Fibroblast of skin of left quadriceps (primary cell): ENCODE measurements around the gene CCDC106.

Source experiments
- DNase-seq, 2 experiments: peaks; one replicate each; pipeline ENCODE4 v3.0.0-alpha.2; 2013; ENCODE audit warnings: low read depth in 2 of 2

The CCDC106 gene

DNA sequence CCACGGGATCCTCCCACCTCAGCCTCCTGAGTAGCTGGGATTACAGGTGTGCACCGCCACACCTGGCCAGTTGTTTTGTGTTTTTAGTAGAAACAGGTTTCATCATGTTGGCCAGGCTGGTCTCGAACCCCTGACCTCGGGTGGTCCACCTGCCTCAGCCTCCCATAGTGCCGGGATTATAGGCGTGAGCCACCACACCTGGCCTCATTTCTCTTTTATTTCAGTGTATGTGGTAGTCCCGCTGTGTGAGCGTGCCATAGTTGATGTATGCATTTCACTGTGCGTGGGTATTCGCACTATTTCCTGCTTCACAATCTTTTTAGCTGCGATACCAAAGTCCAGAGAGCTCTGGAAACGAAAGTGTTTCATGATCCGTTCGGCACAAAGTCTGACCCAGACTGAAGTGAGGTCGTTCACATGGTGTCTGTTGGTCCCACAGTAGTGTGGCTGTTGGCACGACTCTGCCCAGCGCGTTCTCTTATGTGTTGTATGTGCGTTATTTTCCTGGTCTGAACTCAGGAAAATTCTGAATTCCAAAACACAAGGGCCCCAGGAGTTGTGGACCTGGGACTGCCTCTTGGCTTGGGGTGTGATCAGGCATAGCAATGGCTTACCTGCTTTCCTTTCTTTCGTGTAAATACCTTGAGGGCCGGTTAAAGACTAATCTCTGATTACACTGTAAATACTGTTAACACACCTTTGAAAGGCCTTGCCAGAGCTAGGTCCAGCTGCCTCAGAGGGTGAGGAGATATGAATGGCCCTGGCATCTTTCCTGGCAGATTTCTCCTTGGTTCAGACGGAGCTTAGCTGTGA is 35.6 kb downstream of the CCDC106 start:
- DNase-seq, result no peak

DNA sequence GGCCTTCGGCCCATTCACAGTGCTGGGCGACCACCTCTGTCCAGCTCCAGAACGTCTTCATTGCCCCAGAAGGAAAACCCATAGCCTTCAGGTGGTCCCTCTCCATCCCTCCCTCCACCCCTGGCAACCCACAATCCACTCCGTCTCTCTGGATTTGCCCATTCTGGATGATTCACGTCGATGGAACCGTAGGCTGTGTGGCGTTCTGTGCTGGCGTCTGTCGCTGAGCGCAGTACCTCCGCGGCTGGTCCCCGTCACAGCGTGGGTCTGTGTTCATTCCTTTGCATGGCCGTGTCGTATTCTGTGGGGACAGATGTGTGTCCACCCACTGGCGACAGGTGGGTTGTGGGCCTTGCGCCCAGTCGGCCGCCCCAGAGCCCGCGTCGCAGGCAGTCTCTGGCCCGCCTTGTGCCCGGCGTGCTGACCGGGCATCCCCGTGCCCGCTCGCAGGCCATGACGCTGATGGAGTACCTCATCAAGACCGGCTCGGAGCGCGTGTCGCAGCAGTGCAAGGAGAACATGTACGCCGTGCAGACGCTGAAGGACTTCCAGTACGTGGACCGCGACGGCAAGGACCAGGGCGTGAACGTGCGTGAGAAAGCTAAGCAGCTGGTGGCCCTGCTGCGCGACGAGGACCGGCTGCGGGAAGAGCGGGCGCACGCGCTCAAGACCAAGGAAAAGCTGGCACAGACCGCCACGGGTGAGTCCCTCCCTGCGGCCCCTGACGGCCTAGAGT is 37.1 kb downstream of the CCDC106 start:
- no peak for DNase-seq

DNA sequence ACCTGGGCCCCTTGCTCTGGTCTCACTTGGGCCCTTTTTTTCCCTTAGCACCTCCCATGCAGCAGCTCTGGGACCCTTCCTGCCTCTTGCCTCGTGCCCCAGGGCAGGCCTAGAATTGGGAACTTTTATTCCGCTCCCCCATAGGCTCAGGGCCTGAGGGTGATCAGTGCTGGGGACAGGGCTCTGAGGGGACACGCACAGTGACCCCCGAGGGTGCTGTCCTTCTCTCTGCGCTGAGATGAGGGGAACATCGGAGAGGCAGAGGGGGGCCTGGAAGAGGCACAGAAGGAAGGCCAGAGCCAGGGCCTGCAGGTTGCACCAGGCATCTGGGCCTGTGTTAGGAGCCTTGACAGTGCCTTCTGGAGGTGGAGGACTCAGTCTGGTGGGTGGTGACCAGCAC is 37.8 kb downstream of the CCDC106 start:
- DNase-seq, result no peak

DNA sequence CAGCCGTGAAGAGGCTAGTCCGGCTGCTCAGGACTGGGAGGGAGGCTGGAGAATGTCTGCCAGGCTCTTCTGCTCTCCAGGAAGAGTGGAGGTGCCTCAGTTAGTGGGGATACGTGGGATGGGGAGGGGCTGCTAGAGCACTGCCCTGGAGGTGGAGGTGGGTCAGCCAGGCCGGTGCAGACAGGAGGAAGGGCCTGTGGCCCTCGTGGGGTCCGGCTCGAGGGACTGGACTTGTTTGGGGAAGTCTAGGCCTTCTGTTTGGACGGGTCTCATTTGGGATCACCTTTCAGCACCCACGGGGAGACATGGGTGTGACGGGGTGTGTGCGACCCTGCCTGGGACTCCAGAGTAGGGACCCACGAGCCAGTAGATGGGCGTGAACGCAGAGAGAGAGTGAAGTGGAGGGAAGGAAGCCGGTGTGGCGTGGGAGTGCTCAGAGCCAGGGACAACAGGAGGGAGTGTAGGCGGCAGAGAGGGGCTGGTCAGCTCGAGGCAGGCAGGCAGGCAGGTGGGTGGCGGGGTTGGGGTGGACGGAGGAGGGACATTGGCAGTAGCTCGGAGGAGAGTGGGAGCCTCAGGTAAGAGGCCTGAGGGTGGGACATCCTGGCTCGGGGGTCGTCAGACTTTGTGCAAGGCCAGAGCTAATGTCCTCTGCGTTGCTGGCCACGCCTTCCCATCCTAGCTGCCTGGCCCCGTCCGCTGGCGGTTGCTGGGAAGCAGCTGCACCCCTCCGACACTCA is 38.5 kb downstream of the CCDC106 start:
- no peak for DNase-seq

DNA sequence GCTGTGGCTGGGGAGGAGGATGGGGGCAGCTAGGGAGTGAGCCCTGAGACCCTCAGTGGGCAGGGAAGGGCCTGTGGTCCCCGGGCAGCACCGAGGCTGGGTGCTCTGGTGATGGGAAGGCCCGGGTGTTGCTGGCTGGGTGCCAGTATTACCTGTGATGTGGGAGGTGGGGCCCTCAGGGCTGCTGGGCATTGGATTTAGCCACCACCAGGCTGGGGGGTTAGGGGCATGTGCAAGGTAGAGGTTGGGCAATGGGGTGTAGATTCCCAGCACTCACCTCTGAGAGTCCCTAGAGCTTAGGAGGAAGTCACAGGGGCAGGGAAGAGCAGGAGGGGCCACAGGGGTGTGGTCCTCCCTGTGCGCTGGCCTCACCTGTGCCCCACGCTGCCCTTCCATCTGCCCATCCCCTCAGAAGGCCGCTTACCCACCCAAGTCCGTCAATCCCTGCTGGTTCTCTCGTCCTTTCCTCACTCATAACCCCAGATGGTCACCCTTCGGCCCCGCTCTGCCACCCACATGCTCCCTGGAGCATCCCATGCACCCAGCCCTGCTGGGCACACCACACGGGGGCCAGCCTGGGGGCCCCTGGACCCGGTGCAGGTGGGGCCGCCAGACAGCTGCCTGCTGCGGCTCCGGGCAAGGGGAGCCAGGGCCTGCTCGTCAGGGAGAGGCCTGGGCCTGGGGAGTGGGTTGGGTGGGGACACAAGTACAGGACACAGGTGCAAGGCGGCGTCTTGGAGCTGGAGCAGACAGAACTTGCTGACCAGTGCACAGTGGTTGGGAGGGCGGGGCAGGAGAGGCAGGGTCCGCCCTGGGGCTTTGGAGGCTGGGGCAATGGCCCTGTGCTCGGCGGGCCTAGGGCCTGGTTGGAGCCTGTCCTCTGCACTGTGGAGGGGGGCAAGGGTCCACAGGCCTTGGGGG is 39.5 kb downstream of the CCDC106 start:
- no peak for DNase-seq

DNA sequence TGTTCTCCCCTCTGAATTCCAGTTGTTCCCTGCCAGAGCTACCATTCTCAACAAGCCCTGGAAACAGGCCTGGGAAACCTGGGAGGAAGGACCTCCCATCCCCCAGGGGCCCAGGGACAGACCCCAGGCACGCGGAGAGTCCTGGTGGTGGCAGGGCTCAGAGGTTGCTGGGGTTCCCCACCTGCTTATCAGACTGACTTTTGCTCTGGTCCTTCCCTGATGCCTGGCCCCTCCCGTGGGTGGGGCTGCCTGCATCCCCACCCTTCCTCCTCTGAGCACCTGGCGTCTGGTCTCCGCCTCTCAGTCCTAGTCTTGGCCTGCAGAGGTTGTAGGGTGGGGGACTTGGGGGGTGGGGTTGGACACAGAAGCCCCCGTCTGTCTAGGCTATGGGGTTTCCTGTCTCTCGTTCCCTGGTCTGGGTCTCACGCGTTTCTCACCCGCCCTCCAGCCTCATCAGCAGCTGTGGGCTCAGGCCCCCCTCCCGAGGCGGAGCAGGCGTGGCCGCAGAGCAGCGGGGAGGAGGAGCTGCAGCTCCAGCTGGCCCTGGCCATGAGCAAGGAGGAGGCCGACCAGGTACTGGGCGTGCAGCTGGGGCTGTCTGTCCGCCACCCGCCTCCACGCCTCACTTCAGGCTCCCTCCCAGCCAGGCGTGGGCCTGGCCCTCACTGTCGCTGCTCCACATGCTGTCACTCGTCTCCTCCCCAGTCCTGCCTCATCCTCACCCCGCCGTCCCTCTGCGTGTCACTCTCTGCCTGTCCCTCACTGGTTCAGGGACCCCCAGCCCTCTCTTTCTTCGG is 40.6 kb downstream of the CCDC106 start:
- no peak for DNase-seq

DNA sequence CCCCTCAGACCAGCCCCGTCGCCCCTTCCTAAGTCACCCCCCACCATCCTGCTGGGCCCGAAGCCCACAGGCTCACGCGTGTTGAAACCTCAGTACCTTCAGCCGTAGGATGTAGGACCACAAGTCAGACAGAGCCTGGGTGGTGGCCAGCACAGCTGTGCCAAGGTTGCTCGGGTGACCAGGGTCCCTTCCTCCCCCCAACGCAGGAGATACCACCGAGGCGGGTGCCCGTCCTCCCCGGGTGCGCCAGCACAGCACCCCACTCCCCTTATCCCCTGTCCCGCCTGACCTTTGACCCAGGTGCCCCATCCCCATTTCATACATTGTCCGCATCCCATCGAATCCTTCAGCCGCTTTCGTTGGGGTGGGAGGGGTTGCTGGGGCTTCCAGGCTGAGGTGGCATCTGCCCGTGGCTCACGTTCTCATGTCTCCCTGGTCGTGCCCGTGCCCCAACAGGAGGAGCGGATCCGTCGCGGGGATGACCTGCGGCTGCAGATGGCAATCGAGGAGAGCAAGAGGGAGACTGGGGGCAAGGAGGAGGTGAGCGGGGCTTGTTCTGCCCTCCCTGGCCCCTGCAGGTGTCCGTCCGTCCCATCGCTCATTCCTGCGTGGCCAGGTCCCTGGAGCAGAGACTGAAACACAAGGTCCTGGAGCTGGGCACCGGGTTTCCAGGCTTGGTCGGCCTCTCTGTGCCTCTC is 41.5 kb downstream of the CCDC106 start:
- no peak for DNase-seq

DNA sequence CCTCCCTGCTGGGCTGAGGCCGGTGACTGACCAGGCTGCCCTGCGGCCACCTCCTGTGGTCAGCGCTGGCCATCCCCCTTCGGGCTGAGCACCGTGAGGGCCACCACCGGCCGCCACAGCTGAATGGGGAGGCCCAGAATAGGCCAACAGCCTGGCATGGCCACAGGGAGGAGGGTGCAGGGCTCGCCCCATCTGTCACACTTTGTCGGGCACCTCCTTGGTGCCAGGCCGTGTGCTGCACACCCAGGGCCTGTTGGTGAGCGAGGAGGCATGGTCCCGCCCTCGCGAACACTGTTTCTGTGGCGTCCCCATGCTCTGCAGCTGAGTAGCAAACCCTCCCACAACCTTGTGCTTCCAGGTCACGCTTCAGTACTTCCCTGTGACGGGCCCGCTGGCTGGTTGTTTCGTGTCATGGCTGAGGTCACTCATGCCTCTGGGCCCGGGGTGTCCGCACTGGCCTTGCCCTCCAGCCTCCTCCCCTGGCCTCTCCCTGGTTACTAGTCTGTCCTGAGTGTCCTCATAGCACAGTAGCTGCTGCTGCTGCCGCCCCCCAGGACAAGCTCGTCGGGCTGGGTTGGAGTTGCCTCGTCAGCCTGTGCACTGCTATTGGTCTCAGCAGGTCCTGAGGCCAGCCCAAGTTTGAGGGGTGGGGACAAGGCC is 42.2 kb downstream of the CCDC106 start:
- DNase-seq, result no peak

DNA sequence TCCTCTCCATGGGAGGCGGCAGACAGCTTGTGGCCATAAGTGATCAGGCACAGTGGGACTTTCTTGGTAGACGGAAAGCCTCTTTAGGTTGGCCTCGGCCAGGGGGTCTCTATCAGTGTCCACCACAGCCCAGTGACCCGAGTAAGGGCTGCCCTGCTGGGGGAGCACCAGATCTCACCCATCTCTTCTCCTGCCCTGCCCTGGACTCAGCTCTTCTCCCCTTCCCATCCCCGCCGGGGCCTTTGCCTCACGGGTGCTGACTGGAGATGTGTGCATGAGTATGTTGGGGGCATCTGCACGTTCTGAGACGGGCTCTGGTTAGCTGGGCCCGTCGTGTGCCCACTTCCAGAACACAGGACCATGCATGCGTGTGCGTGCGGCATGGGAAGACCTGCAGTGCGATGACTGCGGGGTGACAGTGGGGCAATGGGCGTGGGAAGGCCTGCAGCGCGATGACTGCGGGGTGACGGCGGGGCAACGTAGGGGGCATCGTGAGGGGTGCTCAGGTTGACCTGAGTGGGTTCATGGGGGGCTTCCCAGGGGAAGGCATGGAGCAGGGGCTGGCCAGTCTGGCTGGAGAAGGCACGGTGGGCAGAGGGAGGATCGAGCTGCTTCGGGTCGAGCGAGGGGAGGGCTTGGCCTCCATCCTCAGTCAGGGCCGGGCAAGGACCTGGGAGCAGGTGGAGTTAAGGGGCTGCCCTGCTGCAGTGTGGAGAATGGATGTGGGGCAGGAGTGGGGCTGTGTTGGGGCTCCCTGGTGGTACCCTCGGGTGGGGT is 42.9 kb downstream of the CCDC106 start:
- no peak for DNase-seq

DNA sequence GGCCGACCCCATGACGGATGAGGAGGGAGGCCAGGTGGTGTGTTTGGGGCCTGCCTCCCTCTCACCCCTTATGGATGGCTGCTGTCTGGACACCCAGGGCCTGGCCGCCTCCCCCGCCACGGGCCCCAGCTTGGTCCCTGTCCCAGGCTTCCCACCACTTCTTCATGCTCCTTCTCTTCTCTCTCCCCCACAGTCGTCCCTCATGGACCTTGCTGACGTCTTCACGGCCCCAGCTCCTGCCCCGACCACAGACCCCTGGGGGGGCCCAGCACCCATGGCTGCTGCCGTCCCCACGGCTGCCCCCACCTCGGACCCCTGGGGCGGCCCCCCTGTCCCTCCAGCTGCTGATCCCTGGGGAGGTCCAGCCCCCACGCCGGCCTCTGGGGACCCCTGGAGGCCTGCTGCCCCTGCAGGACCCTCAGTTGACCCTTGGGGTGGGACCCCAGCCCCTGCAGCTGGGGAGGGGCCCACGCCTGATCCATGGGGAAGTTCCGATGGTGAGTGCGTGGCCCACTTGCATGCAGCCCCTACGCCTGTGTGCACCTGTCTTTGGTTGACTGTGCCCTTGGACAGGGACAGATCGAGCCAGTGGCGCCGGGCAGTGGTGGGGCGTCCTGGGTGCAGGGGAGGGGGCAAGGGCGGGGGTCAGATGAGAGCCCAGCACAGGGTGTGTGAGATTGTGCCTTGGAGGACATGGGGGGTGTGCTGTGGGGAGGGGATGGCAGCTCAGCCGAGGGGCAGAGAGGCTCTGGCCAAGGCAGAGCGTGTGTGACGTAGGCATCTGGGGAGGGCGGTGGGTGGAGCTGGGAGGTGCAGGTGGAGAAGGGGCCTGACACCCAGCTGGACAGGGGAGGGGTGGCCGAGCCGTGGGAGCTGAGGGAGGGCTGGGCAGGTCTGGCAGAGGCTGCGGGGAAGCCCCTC is 43.8 kb downstream of the CCDC106 start:
- DNase-seq, result no peak

DNA sequence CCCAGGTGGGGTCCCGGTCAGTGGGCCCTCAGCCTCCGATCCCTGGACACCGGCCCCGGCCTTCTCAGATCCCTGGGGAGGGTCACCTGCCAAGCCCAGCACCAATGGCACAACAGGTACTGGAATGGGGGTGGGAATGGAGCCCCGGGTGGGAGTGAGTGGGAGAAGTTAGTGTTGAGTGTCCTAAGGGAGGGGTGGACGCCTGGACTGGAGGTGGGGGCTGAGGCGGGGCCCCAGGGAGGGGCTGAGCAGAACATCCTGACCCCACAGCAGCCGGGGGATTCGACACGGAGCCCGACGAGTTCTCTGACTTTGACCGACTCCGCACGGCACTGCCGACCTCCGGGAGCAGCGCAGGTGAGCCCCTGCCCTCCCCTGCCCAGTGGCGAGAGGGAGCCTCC is 44.7 kb downstream of the CCDC106 start:
- DNase-seq, result no peak

DNA sequence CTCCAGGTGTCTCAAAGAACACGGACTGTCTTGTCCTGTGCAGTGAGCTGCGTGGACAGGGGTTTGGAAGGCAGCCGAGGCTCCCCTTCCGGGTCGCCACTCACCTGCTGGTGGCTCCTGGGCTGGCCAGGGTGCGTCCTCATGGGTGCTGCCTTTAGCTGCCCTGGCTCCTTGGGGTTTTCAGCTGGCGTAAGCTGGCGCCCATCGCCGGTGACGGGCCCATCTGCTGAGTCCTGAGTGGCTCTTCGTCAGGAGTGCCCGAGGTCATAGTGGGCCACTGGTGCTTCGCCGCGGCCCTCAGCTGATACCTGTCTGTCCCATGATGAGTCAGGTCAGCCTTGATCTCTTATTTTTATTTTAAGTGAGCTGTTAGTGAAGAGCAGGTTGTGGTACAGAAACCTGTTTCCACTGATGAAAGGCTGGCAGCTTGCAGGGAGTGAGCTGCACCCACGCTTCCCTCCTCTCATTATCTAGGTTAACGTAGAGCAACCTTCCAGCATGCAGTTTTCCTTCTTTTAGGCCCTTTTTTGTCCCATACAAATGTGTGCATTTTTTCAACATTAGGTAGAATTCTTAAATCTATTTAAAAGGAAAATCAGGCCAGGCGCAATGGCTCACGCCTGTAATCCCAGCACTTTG is 45.4 kb downstream of the CCDC106 start:
- DNase-seq, result no peak

DNA sequence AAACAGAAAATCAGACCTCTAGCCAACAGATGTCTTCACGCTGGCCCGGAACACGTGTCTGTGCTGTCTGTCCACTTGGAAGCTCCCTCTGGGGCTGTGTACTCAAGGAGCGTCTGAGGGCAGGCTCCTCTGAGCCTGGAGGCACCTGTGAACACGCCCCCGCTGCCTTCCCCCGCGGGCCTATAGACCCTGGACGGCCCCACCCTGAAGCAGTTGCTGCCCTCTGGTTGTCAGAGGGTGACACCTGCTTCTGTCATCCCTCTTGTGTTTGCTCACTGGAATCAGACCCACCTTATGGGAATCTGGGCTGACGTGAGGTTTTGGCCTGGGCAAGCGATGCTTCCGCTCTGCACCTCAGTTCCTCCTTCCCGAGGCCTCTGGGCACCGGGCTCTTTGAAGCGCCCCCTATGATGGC is 46.2 kb downstream of the CCDC106 start:
- no peak for DNase-seq

DNA sequence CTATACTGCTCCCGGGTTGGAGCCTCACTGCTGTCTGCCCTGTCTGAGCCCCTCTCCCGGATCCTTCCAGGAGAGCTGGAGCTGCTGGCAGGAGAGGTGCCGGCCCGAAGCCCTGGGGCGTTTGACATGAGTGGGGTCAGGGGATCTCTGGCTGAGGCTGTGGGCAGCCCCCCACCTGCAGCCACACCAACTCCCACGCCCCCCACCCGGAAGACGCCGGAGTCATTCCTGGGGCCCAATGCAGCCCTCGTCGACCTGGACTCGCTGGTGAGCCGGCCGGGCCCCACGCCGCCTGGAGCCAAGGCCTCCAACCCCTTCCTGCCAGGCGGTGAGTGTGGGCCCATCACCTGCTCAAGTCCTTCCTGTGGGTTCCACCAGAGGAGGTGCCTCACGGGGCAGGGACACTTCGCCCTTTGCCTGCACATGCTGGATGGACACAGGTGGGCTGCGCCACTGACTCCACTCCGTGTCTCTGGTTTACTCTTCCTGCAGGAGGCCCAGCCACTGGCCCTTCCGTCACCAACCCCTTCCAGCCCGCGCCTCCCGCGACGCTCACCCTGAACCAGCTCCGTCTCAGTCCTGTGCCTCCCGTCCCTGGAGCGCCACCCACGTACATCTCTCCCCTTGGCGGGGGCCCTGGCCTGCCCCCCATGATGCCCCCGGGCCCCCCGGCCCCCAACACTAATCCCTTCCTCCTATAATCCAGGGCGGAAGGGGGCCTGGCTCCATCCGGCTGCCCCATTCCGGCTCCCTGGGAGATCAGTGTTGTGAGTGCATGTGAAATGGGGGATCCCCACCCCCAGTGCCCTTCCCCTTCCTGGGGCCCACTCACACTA is 46.9 kb downstream of the CCDC106 start:
- DNase-seq, result no peak

DNA sequence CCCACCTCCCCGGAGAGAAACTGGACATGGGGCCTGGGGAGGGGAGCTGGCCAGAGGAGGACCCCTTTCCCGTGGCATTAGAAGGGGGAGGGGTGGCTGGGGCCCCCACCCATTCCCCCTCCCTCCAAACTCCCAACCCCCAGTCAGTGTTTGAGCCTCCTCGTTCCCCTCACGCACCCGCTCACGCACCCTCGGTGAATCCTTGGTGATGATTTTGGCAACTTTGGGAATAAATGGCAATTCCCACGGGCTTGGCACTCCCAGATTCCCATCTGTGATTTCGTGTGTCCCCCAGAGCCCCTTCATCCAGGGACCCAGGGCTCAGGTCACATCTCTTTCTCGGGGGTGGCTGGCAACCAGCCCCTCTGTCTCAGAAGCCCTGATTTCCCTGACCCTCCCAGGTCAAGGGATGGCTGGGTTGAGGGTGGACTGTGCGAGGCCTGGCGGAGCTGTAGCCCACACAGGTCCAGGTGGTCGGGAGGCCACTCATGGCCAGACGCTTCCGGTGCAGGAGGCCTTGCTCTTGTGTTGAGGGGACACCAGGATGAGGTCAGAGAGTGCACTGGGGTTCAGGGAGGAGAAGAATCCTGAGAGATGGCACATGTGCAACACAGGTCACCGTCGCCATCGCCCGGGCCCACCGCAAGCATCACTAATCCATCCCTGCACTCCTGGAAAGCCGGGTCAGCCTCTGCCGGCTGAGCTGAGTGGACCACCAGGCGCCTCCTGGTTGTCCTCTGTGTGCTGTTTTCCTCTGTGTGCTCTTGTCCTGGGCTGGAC is 47.7 kb downstream of the CCDC106 start:
- DNase-seq, result no peak
